Mesenchymal stem cell (in vitro differentiated cells and primary cell): ENCODE data around the gene SLC6A1.
A peak's percentile ranks its signal among the peaks of the same experiment; 100 is the strongest.

ENCODE experiments used
- DNase-seq: peaks from one replicate; pipeline ENCODE4 v3.0.0-alpha.2; 2013
- H2AFZ ChIP-seq: one replicate; pipeline ENCODE4 v1.6.1; 2013; ENCODE audit warnings: low read depth, mild to moderate bottlenecking, control low read depth, inconsistent platforms, low read length, moderate library complexity
- H2AK5ac ChIP-seq: 2 replicates; pipeline ENCODE4 v1.6.1; 2013; ENCODE audit warnings: low read length, moderate library complexity, mild to moderate bottlenecking, inconsistent platforms; ENCODE audit not compliant: severe bottlenecking
- H2BK120ac ChIP-seq: one replicate; pipeline ENCODE4 v1.6.1; 2013; ENCODE audit warnings: low read depth, mild to moderate bottlenecking, inconsistent platforms, low read length, moderate library complexity
- H2BK12ac ChIP-seq, 2 experiments: one replicate each; pipeline ENCODE4 v1.6.1; 2013; ENCODE audit warnings: inconsistent platforms in 2 of 2, low read length in 2 of 2, mild to moderate bottlenecking in 2 of 2, moderate library complexity in 2 of 2, control low read depth in 1 of 2
- H2BK15ac ChIP-seq: one replicate; pipeline ENCODE4 v1.6.1; 2013; ENCODE audit warnings: mild to moderate bottlenecking, low read depth, inconsistent platforms; ENCODE audit not compliant: poor library complexity, severe bottlenecking
- H2BK5ac ChIP-seq: 2 replicates; pipeline ENCODE4 v1.6.1; 2013; ENCODE audit warnings: low read depth, mild to moderate bottlenecking, low read length, control low read depth, inconsistent platforms; ENCODE audit not compliant: poor library complexity, severe bottlenecking
- H3K14ac ChIP-seq, 2 experiments: one replicate each; pipeline ENCODE4 v1.6.1; 2013; ENCODE audit warnings: inconsistent platforms in 2 of 2, low read length in 2 of 2, control low read depth in 1 of 2, mild to moderate bottlenecking in 1 of 2, moderate library complexity in 1 of 2
- H3K18ac ChIP-seq, 2 experiments: one replicate each; pipeline ENCODE4 v1.6.1; 2013; ENCODE audit warnings: inconsistent platforms in 2 of 2, low read length in 2 of 2, control low read depth in 1 of 2, low read depth in 1 of 2, mild to moderate bottlenecking in 1 of 2
- H3K23ac ChIP-seq, 2 experiments: one replicate each; pipeline ENCODE4 v1.6.1; 2013; ENCODE audit warnings: inconsistent platforms in 2 of 2, low read length in 2 of 2, mild to moderate bottlenecking in 2 of 2, moderate library complexity in 2 of 2, control low read depth in 1 of 2
- H3K27ac ChIP-seq: 2 replicates; pipeline ENCODE4 v1.5.1; 2013; ENCODE audit warnings: mild to moderate bottlenecking, moderate library complexity, low read length, control low read depth, inconsistent platforms; ENCODE audit not compliant: poor library complexity, severe bottlenecking
- H3K27me3 ChIP-seq, 2 experiments: 2 replicates each; pipeline versions ENCODE4 v1.6.1 to v1.7.0; 2013; ENCODE audit warnings: low read length in 2 of 2, mild to moderate bottlenecking in 2 of 2, moderate library complexity in 2 of 2, control low read depth in 1 of 2, inconsistent platforms in 1 of 2; ENCODE audit not compliant: control insufficient read depth in 1 of 2, insufficient read depth in 1 of 2
- H3K36me3 ChIP-seq, 2 experiments: 2 replicates each; pipeline versions ENCODE4 v1.6.1 to v1.7.0; 2013; ENCODE audit warnings: low read length in 2 of 2, control low read depth in 1 of 2, inconsistent platforms in 1 of 2, low read depth in 1 of 2, mild to moderate bottlenecking in 1 of 2; ENCODE audit not compliant: insufficient read depth in 2 of 2, control insufficient read depth in 1 of 2
- H3K4ac ChIP-seq, 2 experiments: one replicate each; pipeline ENCODE4 v1.6.1; 2013; ENCODE audit warnings: inconsistent platforms in 2 of 2, low read length in 2 of 2, mild to moderate bottlenecking in 2 of 2, moderate library complexity in 2 of 2, control low read depth in 1 of 2, low read depth in 1 of 2
- H3K4me1 ChIP-seq: 2 replicates; pipeline ENCODE4 v1.6.1; 2013; ENCODE audit warnings: low read depth, low read length, control low read depth; ENCODE audit not compliant: control insufficient read depth, insufficient read depth
- H3K4me2 ChIP-seq: 2 replicates; pipeline ENCODE4 v1.6.1; 2013; ENCODE audit warnings: low read length, mild to moderate bottlenecking, inconsistent platforms; ENCODE audit not compliant: poor library complexity, severe bottlenecking
- H3K4me3 ChIP-seq, 2 experiments: 2 replicates each; pipeline versions ENCODE4 v1.5.1 to v1.7.0; 2013; ENCODE audit warnings: low read length in 2 of 2, mild to moderate bottlenecking in 2 of 2, control low read depth in 1 of 2, low read depth in 1 of 2; ENCODE audit not compliant: insufficient read depth in 1 of 2
- H3K79me1 ChIP-seq: replicated peaks from 2 replicates; pipeline ENCODE4 v1.6.1; 2013; ENCODE audit warnings: mild to moderate bottlenecking, control low read depth, low read length, inconsistent platforms; ENCODE audit not compliant: poor library complexity, severe bottlenecking
- H3K9ac ChIP-seq: 2 replicates; pipeline ENCODE4 v1.7.0; 2013; ENCODE audit warnings: mild to moderate bottlenecking, low read length, moderate library complexity
- H3K9me3 ChIP-seq: 2 replicates; pipeline ENCODE4 v1.7.0; 2013; ENCODE audit warnings: mild to moderate bottlenecking, low read length; ENCODE audit not compliant: control insufficient read depth
- H4K8ac ChIP-seq: one replicate; pipeline ENCODE4 v1.6.1; 2013; ENCODE audit warnings: inconsistent platforms, mild to moderate bottlenecking, low read length, moderate library complexity
- H4K91ac ChIP-seq: one replicate; pipeline ENCODE4 v1.6.1; 2013; ENCODE audit warnings: mild to moderate bottlenecking, low read length, inconsistent platforms
- WGBS: methylation state at CpG from one replicate; pipeline ENCODE4 v1.1.7; 2013; ENCODE audit warnings: mixed read lengths; 5-methylcytosine and 5-hydroxymethylcytosine counted together

The SLC6A1 gene

GRCh38 chr3:10948326-10948725 is 44.2 kb upstream of the SLC6A1 start:
- Histone ChIP-seq H3K9me3 (no peaks in the 10 kb centered on the region), H3K4me2 (no peak overlapping the region), H3K36me3 (no peaks in the 10 kb centered on the region), H3K18ac (no peak overlapping the region), H3K27me3 (peaks cover 11 to 84% of the 10 kb centered on the region in 2 experiments), H2BK15ac (no peak overlapping the region), H3K4me1 (peaks cover 4% of the 10 kb centered on the region), H3K4me3 (no peak overlapping the region), H2BK120ac (no peak overlapping the region), H2BK5ac (no peak overlapping the region), H3K9ac (no peak overlapping the region), H2AFZ (no peak overlapping the region), H4K91ac (no peak overlapping the region), H4K8ac (no peak overlapping the region), H2AK5ac (no peak overlapping the region), H3K79me1 (no peaks in the 10 kb centered on the region), H3K23ac (no peak overlapping the region), H2BK12ac (no peak overlapping the region), H3K14ac (no peak overlapping the region), H3K4ac (no peak overlapping the region), H3K27ac (no peak overlapping the region)
- no peak for DNase-seq
- 77% methylated on average over 6 of the region's 6 CpGs for WGBS

- H3K9me3 ChIP-seq = no peaks in the 10 kb centered on the region
- no peak overlapping the region for H4K91ac ChIP-seq
- H2BK120ac ChIP-seq = no peak overlapping the region
- peaks cover 11 to 84% of the 10 kb centered on the region in 2 experiments for H3K27me3 ChIP-seq
- no peak overlapping the region for H3K23ac ChIP-seq
- no peak overlapping the region for H3K14ac ChIP-seq
- 84% methylated on average over 19 of the region's 19 CpGs for WGBS
- no peak overlapping the region for H4K8ac ChIP-seq
- H3K27ac ChIP-seq = no peak overlapping the region
- H3K36me3 ChIP-seq = no peaks in the 10 kb centered on the region
- no peak overlapping the region for H3K4me2 ChIP-seq
- H3K79me1 ChIP-seq = no peaks in the 10 kb centered on the region
- no peak overlapping the region for H2BK5ac ChIP-seq
- H2BK12ac ChIP-seq = no peak overlapping the region
- H3K4me1 ChIP-seq = peaks cover 4% of the 10 kb centered on the region
- H2AFZ ChIP-seq = no peak overlapping the region
- no peak for DNase-seq
- no peak overlapping the region for H3K4ac ChIP-seq
- H2BK15ac ChIP-seq = no peak overlapping the region
- H3K4me3 ChIP-seq = no peak overlapping the region
- no peak overlapping the region for H3K9ac ChIP-seq
- no peak overlapping the region for H3K18ac ChIP-seq
- H2AK5ac ChIP-seq = no peak overlapping the region
These were observed 43.4 kb upstream of the SLC6A1 start for GRCh38 chr3:10949197-10949596.

- Histone ChIP-seq H3K27me3 (peaks cover 11 to 85% of the 10 kb centered on the region in 2 experiments), H3K4me1 (peaks cover 7% of the 10 kb centered on the region), H2BK15ac (no peak overlapping the region), H2AFZ (no peak overlapping the region), H2BK120ac (no peak overlapping the region), H3K14ac (no peak overlapping the region), H3K36me3 (no peaks in the 10 kb centered on the region), H4K91ac (no peak overlapping the region), H3K27ac (no peak overlapping the region), H2BK5ac (no peak overlapping the region), H3K9ac (no peak overlapping the region), H2AK5ac (no peak overlapping the region), H3K4me3 (no peak overlapping the region), H3K18ac (no peak overlapping the region), H4K8ac (no peak overlapping the region), H3K4me2 (no peak overlapping the region), H3K9me3 (no peaks in the 10 kb centered on the region), H3K79me1 (no peaks in the 10 kb centered on the region), H3K4ac (no peak overlapping the region), H2BK12ac (no peak overlapping the region), H3K23ac (no peak overlapping the region)
- DNase-seq = peak; percentile 15
- 53% methylated on average over 12 of the region's 12 CpGs for WGBS
These were observed 41.9 kb upstream of the SLC6A1 start for GRCh38 chr3:10950476-10951294.

GRCh38 chr3:10951295-10951926 is 41.1 kb upstream of the SLC6A1 start:
- Histone ChIP-seq H3K4me2 (no peak overlapping the region), H3K27me3 (peaks cover 11 to 85% of the 10 kb centered on the region in 2 experiments), H3K36me3 (no peaks in the 10 kb centered on the region), H4K91ac (no peak overlapping the region), H3K4ac (no peak overlapping the region), H3K23ac (no peak overlapping the region), H3K9me3 (no peaks in the 10 kb centered on the region), H3K14ac (no peak overlapping the region), H2BK12ac (no peak overlapping the region), H2BK5ac (no peak overlapping the region), H2AK5ac (no peak overlapping the region), H2AFZ (no peak overlapping the region), H2BK120ac (no peak overlapping the region), H3K79me1 (no peaks in the 10 kb centered on the region), H2BK15ac (no peak overlapping the region), H3K27ac (no peak overlapping the region), H3K18ac (no peak overlapping the region), H3K4me3 (no peak overlapping the region), H4K8ac (no peak overlapping the region), H3K4me1 (peaks cover 14% of the 10 kb centered on the region), H3K9ac (no peak overlapping the region)
- DNase-seq = no peak
- 60% methylated on average over 7 of the region's 7 CpGs for WGBS
